Caco-2 (cell line): Measurements from ENCODE around the gene ZXDC. TPM values are rescaled to one million over a fixed set of nuclear protein-coding genes. Genes with fewer than 3 reads are reported as not detected.

Experiments
- BruUV-seq: library from RNA; stranded (reverse); fragments of 400-500 nt; replicated peaks from 2 replicates; lab custom pipeline; 2021; lab: Mats Ljungman, UMichigan
- CTCF ChIA-PET: fragments of 300-600 bp; sonication (Branson Sonifier 250); formaldehyde crosslinking; loops from one replicate; lab custom pipeline; 2022; ENCODE audit warnings: antibody characterized with exemption; lab: Charles Lee
- POLR2A ChIA-PET: fragments of 300-600 bp; sonication (Branson Sonifier 250); formaldehyde crosslinking; loops from one replicate; lab custom pipeline; 2022; ENCODE audit warnings: antibody characterized with exemption; lab: Charles Lee
- DNase-seq, 2 experiments: peaks; one replicate each; pipeline versions ENCODE4 v3.0.0 to v3.0.0-alpha.2; 2020 to 2022
- H3K27me3 ChIP-seq: replicated peaks from 2 replicates; pipeline ENCODE4 v1.6.0; 2011; ENCODE audit warnings: low read length; ENCODE audit not compliant: control insufficient read depth, insufficient read depth
- H3K36me3 ChIP-seq: 2 replicates; pipeline ENCODE4 v1.5.1; 2011; ENCODE audit warnings: low read length; ENCODE audit not compliant: control insufficient read depth, insufficient read depth
- H3K4me1 ChIP-seq: fragments of 250-450 bp; sonication (Bioruptor Pico); 2 replicates; pipeline ENCODE4 v1.5.1; 2020; ENCODE audit warnings: mild to moderate bottlenecking
- H3K4me3 ChIP-seq: 2 replicates; pipeline ENCODE4 v1.5.1; 2011; ENCODE audit warnings: low read depth, mild to moderate bottlenecking, control low read depth, low read length
- H3K9me3 ChIP-seq: fragments of 250-450 bp; sonication (Bioruptor Pico); 2 replicates; pipeline ENCODE4 v1.5.1; 2020; ENCODE audit warnings: mild to moderate bottlenecking, moderate library complexity
- H3K27ac Mint-ChIP-seq: one replicate; pipeline ENCODE4 v1.8.0; 2022; ENCODE audit warnings: mixed read lengths; ENCODE audit not compliant: unreplicated experiment
- H3K27me3 Mint-ChIP-seq: one replicate; pipeline ENCODE4 v1.8.0; 2022; ENCODE audit warnings: mixed read lengths; ENCODE audit not compliant: insufficient read depth, unreplicated experiment
- H3K36me3 Mint-ChIP-seq: one replicate; pipeline ENCODE4 v1.8.0; 2022; ENCODE audit warnings: mild to moderate bottlenecking, mixed read lengths; ENCODE audit not compliant: insufficient read depth, unreplicated experiment
- H3K4me1 Mint-ChIP-seq: one replicate; pipeline ENCODE4 v1.8.0; 2022; ENCODE audit warnings: low read depth, mixed read lengths; ENCODE audit not compliant: unreplicated experiment
- H3K4me3 Mint-ChIP-seq: one replicate; pipeline ENCODE4 v1.8.0; 2022; ENCODE audit warnings: mild to moderate bottlenecking, moderate library complexity, mixed read lengths; ENCODE audit not compliant: unreplicated experiment
- H3K9me3 Mint-ChIP-seq: one replicate; pipeline ENCODE4 v1.8.0; 2022; ENCODE audit warnings: mixed read lengths; ENCODE audit not compliant: unreplicated experiment
- intact Hi-C: fragments of 100-400 bp; cut with micrococcal nuclease; formaldehyde crosslinking; loops from one replicate; pipeline ENCODE4 v1.10.0; 2022; ENCODE audit not compliant: unreplicated experiment
- total RNA-seq: library from RNA; stranded (reverse); gene quantifications from 2 replicates; pipeline ENCODE4 v1.2.3, GENCODE V29; 2022
- TF ChIP-seq, protein P1 (sequence below), 2 experiments: fragments of 200-600 bp in 1 of 2; IDR thresholded peaks; 1 replicate in 1 of 2; 2 replicates in 1 of 2; pipeline versions ENCODE4 v1.5.1 to v1.8.0; 2011 to 2022; ENCODE audit warnings: antibody characterized with exemption in 1 of 2, control low read depth in 1 of 2, inconsistent platforms in 1 of 2, low read depth in 1 of 2, low read length in 1 of 2, mild to moderate bottlenecking in 1 of 2, moderate library complexity in 1 of 2; ENCODE audit not compliant: insufficient read depth in 1 of 2, severe bottlenecking in 1 of 2, unreplicated experiment in 1 of 2

The ZXDC gene
- total RNA-seq, 1 experiment from 2014 or later, result 28.7 TPM

DNA sequence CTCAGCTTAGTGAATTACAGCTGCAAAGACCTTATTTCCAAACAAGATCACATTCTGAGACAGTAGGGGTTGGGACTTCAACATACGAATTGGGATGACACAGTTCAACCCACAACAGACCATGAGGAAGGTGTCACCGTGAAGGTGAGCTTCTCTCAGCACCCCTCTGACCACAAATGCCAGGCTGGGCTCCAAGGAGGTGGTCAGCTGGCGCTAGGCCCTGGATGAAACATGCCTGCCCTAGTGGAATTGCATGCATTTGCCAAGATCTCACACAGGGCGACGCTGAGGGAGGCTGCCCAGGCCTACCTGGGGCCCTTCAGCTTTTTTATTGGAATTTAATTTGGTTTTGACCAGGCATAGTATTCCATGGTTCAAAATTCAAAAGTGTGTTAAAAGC is 79.2 kb downstream of the ZXDC start:
- ChIA-PET CTCF (no interaction called here), POLR2A (no interaction called here)
- TF ChIP-seq, protein P1, sequence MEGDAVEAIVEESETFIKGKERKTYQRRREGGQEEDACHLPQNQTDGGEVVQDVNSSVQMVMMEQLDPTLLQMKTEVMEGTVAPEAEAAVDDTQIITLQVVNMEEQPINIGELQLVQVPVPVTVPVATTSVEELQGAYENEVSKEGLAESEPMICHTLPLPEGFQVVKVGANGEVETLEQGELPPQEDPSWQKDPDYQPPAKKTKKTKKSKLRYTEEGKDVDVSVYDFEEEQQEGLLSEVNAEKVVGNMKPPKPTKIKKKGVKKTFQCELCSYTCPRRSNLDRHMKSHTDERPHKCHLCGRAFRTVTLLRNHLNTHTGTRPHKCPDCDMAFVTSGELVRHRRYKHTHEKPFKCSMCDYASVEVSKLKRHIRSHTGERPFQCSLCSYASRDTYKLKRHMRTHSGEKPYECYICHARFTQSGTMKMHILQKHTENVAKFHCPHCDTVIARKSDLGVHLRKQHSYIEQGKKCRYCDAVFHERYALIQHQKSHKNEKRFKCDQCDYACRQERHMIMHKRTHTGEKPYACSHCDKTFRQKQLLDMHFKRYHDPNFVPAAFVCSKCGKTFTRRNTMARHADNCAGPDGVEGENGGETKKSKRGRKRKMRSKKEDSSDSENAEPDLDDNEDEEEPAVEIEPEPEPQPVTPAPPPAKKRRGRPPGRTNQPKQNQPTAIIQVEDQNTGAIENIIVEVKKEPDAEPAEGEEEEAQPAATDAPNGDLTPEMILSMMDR (IDR thresholded peaks at IDR 0.05; ENCODE audit: insufficient read depth in 1 of 2, low read depth in 1 of 2, low read length in 1 of 2, severe bottlenecking in 1 of 2, unreplicated experiment in 1 of 2), result no peak
- H3K4me3 ChIP-seq, result no peak overlapping the region
- H3K4me3 Mint-ChIP-seq, result no peak overlapping the region
- H3K27me3 ChIP-seq, result no peaks in the 10 kb centered on the region; the same call in 1 of the 2 replicates
- H3K36me3 ChIP-seq, result no peaks in the 10 kb centered on the region
- DNase-seq, result no peak
- no peaks in the 10 kb centered on the region for H3K9me3 Mint-ChIP-seq
- no peak overlapping the region for H3K27ac Mint-ChIP-seq
- no peaks in the 10 kb centered on the region for H3K36me3 Mint-ChIP-seq
- no TSS peak for BruUV-seq
- intact Hi-C loops, result no loop called here
- H3K27me3 Mint-ChIP-seq, result peaks cover 3% of the 10 kb centered on the region
- no peaks in the 10 kb centered on the region for H3K9me3 ChIP-seq
- H3K4me1 Mint-ChIP-seq, result no peaks in the 10 kb centered on the region
- H3K4me1 ChIP-seq, result no peaks in the 10 kb centered on the region

DNA sequence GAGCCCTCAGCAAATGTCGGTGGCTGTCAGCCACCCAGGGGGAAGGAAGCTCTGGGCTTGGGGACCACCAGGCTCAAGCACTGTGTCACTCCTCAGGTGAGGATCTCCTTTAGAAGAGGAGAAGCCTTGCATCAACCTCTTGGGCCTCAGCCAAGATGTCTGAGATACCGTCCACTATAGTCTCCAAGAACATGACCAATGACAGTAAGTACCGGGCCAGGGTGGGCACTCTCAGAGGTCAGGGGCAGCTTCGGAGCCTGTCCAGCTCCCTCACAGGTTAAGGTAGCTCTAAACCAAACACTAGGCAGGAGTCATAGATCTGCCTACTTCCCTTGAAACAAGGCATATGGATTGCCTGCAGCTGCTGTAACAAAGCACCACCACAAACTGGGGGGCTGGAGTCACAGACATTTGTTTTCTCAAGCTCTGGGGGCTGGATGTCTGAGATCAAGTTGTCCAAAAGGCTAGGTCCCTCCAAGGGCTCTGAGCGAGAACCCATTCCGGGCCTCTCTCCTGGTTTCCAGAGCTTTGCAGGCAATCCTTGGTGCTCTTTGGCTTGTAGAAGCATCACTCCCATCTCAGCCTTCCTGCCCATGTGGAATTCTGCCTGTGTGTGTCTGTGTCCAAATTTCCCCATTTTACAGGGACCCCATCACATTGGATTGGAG is 79.7 kb downstream of the ZXDC start:
- Mint-ChIP-seq H3K4me1 (no peaks in the 10 kb centered on the region), H3K9me3 (no peaks in the 10 kb centered on the region), H3K4me3 (no peak overlapping the region), H3K27me3 (peaks cover 7% of the 10 kb centered on the region), H3K27ac (no peak overlapping the region), H3K36me3 (no peaks in the 10 kb centered on the region)
- ChIA-PET POLR2A (no interaction called here), CTCF (no interaction called here)
- intact Hi-C loops, result no loop called here
- H3K4me1 ChIP-seq, result no peaks in the 10 kb centered on the region
- no peak overlapping the region for H3K4me3 ChIP-seq
- TF ChIP-seq, protein P1 (IDR thresholded peaks at IDR 0.05; ENCODE audit: insufficient read depth in 1 of 2, low read depth in 1 of 2, low read length in 1 of 2, severe bottlenecking in 1 of 2, unreplicated experiment in 1 of 2), result no peak
- no peaks in the 10 kb centered on the region; the same call in 1 of the 2 replicates for H3K27me3 ChIP-seq
- DNase-seq, result no peak
- H3K9me3 ChIP-seq, result no peaks in the 10 kb centered on the region
- H3K36me3 ChIP-seq, result no peaks in the 10 kb centered on the region
- BruUV-seq, result no TSS peak

DNA sequence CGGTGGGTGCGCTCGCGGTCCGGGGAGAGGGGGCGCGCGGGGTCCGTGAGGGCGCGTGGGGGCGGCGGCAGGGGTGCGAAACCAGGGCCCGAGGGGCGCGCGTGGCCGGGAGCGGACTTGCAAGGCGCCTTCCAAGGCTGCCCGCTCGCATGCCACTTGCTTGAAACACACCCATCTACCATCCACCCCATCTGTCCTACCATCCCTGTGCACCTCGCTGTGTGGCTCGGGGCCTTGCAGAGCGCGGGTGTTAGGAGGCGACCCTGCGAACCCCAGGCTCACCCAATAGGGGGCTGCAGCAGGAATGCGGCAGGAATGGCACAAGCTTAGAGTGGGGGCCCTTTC is 80.7 kb downstream of the ZXDC start:
- no peak overlapping the region for H3K4me3 ChIP-seq
- H3K9me3 Mint-ChIP-seq, result no peaks in the 10 kb centered on the region
- BruUV-seq, result no TSS peak
- no peaks in the 10 kb centered on the region for H3K4me1 ChIP-seq
- H3K4me1 Mint-ChIP-seq, result no peaks in the 10 kb centered on the region
- H3K27ac Mint-ChIP-seq, result no peak overlapping the region
- intact Hi-C loops, result no loop called here
- no peak overlapping the region for H3K4me3 Mint-ChIP-seq
- ChIA-PET CTCF (no interaction called here), POLR2A (no interaction called here)
- H3K36me3 ChIP-seq, result no peaks in the 10 kb centered on the region
- no peaks in the 10 kb centered on the region for H3K9me3 ChIP-seq
- H3K36me3 Mint-ChIP-seq, result no peaks in the 10 kb centered on the region
- peaks cover 5% of the 10 kb centered on the region for H3K27me3 Mint-ChIP-seq
- H3K27me3 ChIP-seq, result no peaks in the 10 kb centered on the region; the same call in 1 of the 2 replicates
- TF ChIP-seq, protein P1 (IDR thresholded peaks at IDR 0.05; ENCODE audit: insufficient read depth in 1 of 2, low read depth in 1 of 2, low read length in 1 of 2, severe bottlenecking in 1 of 2, unreplicated experiment in 1 of 2), result no peak
- no peak for DNase-seq
